Measurements from ENCODE around the gene SYCP1. TPM values are rescaled to one million over a fixed set of nuclear protein-coding genes. Genes with fewer than 3 reads are reported as not detected.

Gene SYCP1
- total and polyA plus RNA-seq, 5 experiments from 2014 or later: not detected

GRCh38 chr1:115036814-115037507 lies 182.3 kb downstream of the SYCP1 start:
- no peaks in the 10 kb centered on the region for H3K4me1 Mint-ChIP-seq
- H3K9me3 Mint-ChIP-seq: peaks cover 0 to 4% (median 0%) of the 10 kb centered on the region in 9 donors
- no peak for ATAC-seq
- POLR2A ChIA-PET: no interaction called here
- peaks cover 0 to 2% (median 0%) of the 10 kb centered on the region in 3 donors for H3K36me3 Mint-ChIP-seq
- H3K27me3 Mint-ChIP-seq: no peaks in the 10 kb centered on the region
- H3K4me3 Mint-ChIP-seq: no peak overlapping the region
- no peak overlapping the region for H3K27ac Mint-ChIP-seq
- DNase-seq: no peak

DNA sequence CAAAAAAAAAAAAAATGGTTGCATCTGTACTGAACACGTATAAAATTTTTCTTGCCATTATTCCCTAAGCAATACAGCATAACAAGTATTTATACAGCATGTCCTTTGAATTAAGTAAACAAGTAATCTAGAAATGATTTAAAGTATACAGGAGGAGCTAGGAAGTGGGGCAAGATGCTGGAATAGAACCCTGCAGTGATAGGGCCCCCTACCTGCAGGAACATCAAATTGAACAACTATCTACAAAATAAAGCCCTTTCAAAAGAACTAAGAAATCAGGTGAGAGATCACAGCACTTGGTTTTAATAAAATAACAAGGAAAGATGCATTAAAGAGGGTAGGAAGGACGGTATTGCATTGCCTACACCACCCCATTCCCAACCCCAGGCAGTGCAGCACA lies 185.8 kb downstream of the SYCP1 start:
- POLR2A ChIA-PET: no interaction called here

GRCh38 chr1:115041654-115042053 lies 187.0 kb downstream of the SYCP1 start:
- no peak for ATAC-seq
- POLR2A ChIA-PET: no interaction called here
- DNase-seq: no peak
- H3K4me1 Mint-ChIP-seq: no peaks in the 10 kb centered on the region
- H3K36me3 Mint-ChIP-seq: peaks cover 0 to 10% (median 9%) of the 10 kb centered on the region in 3 donors
- no peak overlapping the region for H3K27ac Mint-ChIP-seq
- H3K9me3 Mint-ChIP-seq: peaks cover 0 to 14% (median 4%) of the 10 kb centered on the region in 9 donors
- no peaks in the 10 kb centered on the region for H3K27me3 Mint-ChIP-seq
- H3K4me3 Mint-ChIP-seq: no peak overlapping the region

More for the DNA sequence above, 185.8 kb downstream of the SYCP1 start:
- no peak overlapping the region for H3K27ac Mint-ChIP-seq
- ATAC-seq: no peak
- peaks cover 0 to 9% (median 9%) of the 10 kb centered on the region in 3 donors for H3K36me3 Mint-ChIP-seq
- no peaks in the 10 kb centered on the region for H3K4me1 Mint-ChIP-seq
- H3K4me3 Mint-ChIP-seq: no peak overlapping the region
- peaks cover 0 to 14% (median 4%) of the 10 kb centered on the region in 9 donors for H3K9me3 Mint-ChIP-seq
- no peak for DNase-seq
- no peaks in the 10 kb centered on the region for H3K27me3 Mint-ChIP-seq

Other genes with a start within 250 kb of the SYCP1 start
- gene DENND2C, start 184.8 kb upstream of the SYCP1 start, total RNA-seq: 1 to 10 TPM; 1.9 to 2.3 TPM
- gene DENND2C, start 184.8 kb upstream of the SYCP1 start, polyA plus RNA-seq: 1 to 10 TPM in 1 of 3 donors, under 1 TPM in 2; 0.44 to 1.0 (median 0.77) TPM
- gene AMPD1, start 159.3 kb upstream of the SYCP1 start, total RNA-seq: not detected
- not detected for gene AMPD1, start 159.3 kb upstream of the SYCP1 start, polyA plus RNA-seq
- 10 to 100 TPM; 28.1 to 28.2 TPM for gene NRAS, start 138.1 kb upstream of the SYCP1 start, total RNA-seq
- gene NRAS, start 138.1 kb upstream of the SYCP1 start, polyA plus RNA-seq: 10 to 100 TPM; 25.5 to 33.3 (median 29.6) TPM
- gene CSDE1, start 96.9 kb upstream of the SYCP1 start, total RNA-seq: 100 to 1,000 TPM; 534 to 610 TPM
- 100 to 1,000 TPM; 354 to 411 (median 407) TPM for gene CSDE1, start 96.9 kb upstream of the SYCP1 start, polyA plus RNA-seq
- 10 to 100 TPM; 59.3 to 64.3 TPM for gene SIKE1, start 74.2 kb upstream of the SYCP1 start, total RNA-seq
- 10 to 100 TPM; 28.9 to 31.0 (median 29.9) TPM for gene SIKE1, start 74.2 kb upstream of the SYCP1 start, polyA plus RNA-seq
- not detected for gene TSHB, start 175.0 kb downstream of the SYCP1 start, total RNA-seq
- not detected for gene TSHB, start 175.0 kb downstream of the SYCP1 start, polyA plus RNA-seq
- under 1 TPM; 0.68 to 0.77 TPM for gene TSPAN2, start 234.6 kb downstream of the SYCP1 start, total RNA-seq
- gene TSPAN2, start 234.6 kb downstream of the SYCP1 start, polyA plus RNA-seq: 10 to 100 TPM in 1 of 3 donors, 1 to 10 TPM in 1, under 1 TPM in 1; 0.92 to 16.3 (median 3.2) TPM